CD14-positive monocyte (primary cell): Measurements from ENCODE around the gene QPCT. TPM values are rescaled to one million over a fixed set of nuclear protein-coding genes. Genes with fewer than 3 reads are reported as not detected.

Experiments
- DNase-seq, 3 donors: peaks; one replicate each; pipeline ENCODE4 v3.0.0-alpha.2; 2011 to 2022
- H2AFZ ChIP-seq: 2 replicates; pipeline ENCODE4 v1.6.0; 2012; ENCODE audit warnings: mild to moderate bottlenecking, low read depth, low read length, inconsistent platforms; ENCODE audit not compliant: insufficient read depth, poor library complexity, severe bottlenecking
- H3K27ac ChIP-seq, 2 donors: 1 replicate in 1 of 2; 2 replicates in 1 of 2; pipeline ENCODE4 v1.5.1; 2012 to 2013; ENCODE audit warnings: low read length in 2 of 2, control low read depth in 1 of 2, inconsistent platforms in 1 of 2, low read depth in 1 of 2, mild to moderate bottlenecking in 1 of 2
- H3K27me3 ChIP-seq, 2 donors: one replicate each; pipeline versions ENCODE4 v1.6.0 to v1.6.1; 2011 to 2013; ENCODE audit warnings: low read length in 2 of 2; ENCODE audit not compliant: control insufficient read depth in 2 of 2, insufficient read depth in 2 of 2
- H3K36me3 ChIP-seq, 2 donors: replicated peaks in 1 of 2; 1 replicate in 1 of 2; 2 replicates in 1 of 2; pipeline versions ENCODE4 v1.5.1 to v1.6.1; 2012 to 2013; ENCODE audit warnings: low read length in 2 of 2, control low read depth in 1 of 2, inconsistent platforms in 1 of 2, mild to moderate bottlenecking in 1 of 2; ENCODE audit not compliant: insufficient read depth in 2 of 2, control insufficient read depth in 1 of 2
- H3K4me1 ChIP-seq, 2 donors: 1 replicate in 1 of 2; 2 replicates in 1 of 2; pipeline versions ENCODE4 v1.5.1 to v1.6.1; 2012 to 2013; ENCODE audit warnings: low read length in 2 of 2, control low read depth in 1 of 2, inconsistent platforms in 1 of 2, mild to moderate bottlenecking in 1 of 2, moderate library complexity in 1 of 2; ENCODE audit not compliant: insufficient read depth in 2 of 2, control insufficient read depth in 1 of 2
- H3K4me2 ChIP-seq: replicated peaks from 2 replicates; pipeline ENCODE3; 2012; ENCODE audit warnings: low read length, moderate library complexity, mild to moderate bottlenecking; ENCODE audit not compliant: poor library complexity, severe bottlenecking; ENCODE audit errors: extremely low read depth
- H3K4me3 ChIP-seq, 3 experiments: fragments of 200-600 bp in 1 of 3; sonication (generic) in 1 of 3; replicated peaks in 1 of 3; 1 replicate in 2 of 3; 2 replicates in 1 of 3; pipeline ENCODE4 v1.5.1; 2011 to 2013; ENCODE audit warnings: low read length in 3 of 3, mild to moderate bottlenecking in 3 of 3, control low read depth in 2 of 3, low read depth in 2 of 3, inconsistent platforms in 1 of 3, moderate library complexity in 1 of 3
- H3K79me2 ChIP-seq: 2 replicates; pipeline ENCODE4 v1.6.0; 2012; ENCODE audit warnings: mild to moderate bottlenecking, control low read depth, inconsistent platforms, low read length, moderate library complexity; ENCODE audit not compliant: insufficient read depth
- H3K9ac ChIP-seq: 2 replicates; pipeline ENCODE4 v1.6.0; 2017; ENCODE audit warnings: low read length, mild to moderate bottlenecking; ENCODE audit not compliant: insufficient read depth, poor library complexity, severe bottlenecking
- H3K9me3 ChIP-seq, 2 donors: replicated peaks in 1 of 2; 1 replicate in 1 of 2; 2 replicates in 1 of 2; pipeline versions ENCODE4 v1.5.1 to v1.6.1; 2012 to 2013; ENCODE audit warnings: low read length in 2 of 2, control low read depth in 1 of 2; ENCODE audit not compliant: control insufficient read depth in 1 of 2, insufficient read depth in 1 of 2
- H4K20me1 ChIP-seq: 2 replicates; pipeline ENCODE4 v1.6.0; 2012; ENCODE audit warnings: mild to moderate bottlenecking, low read length, control low read depth, moderate library complexity; ENCODE audit not compliant: insufficient read depth
- H3K27ac Mint-ChIP-seq, 7 donors: one replicate each; pipeline ENCODE4 v1.8.0; 2020; ENCODE audit warnings: mild to moderate bottlenecking in 7 of 7, mixed read lengths in 7 of 7, moderate library complexity in 6 of 7, inconsistent platforms in 2 of 7
- H3K27me3 Mint-ChIP-seq, 3 donors: one replicate each; pipeline ENCODE4 v1.8.0; 2021 to 2022; ENCODE audit warnings: low read depth in 3 of 3, mild to moderate bottlenecking in 3 of 3, mixed read lengths in 3 of 3, moderate library complexity in 3 of 3, inconsistent platforms in 1 of 3
- H3K36me3 Mint-ChIP-seq, 2 donors: one replicate each; pipeline ENCODE4 v1.8.0; 2020; ENCODE audit warnings: mixed read lengths in 2 of 2, inconsistent platforms in 1 of 2, mild to moderate bottlenecking in 1 of 2
- H3K4me1 Mint-ChIP-seq: one replicate; pipeline ENCODE4 v1.8.0; 2020; ENCODE audit warnings: mild to moderate bottlenecking, mixed read lengths
- H3K4me3 Mint-ChIP-seq, 2 donors: one replicate each; pipeline ENCODE4 v1.8.0; 2020; ENCODE audit warnings: mild to moderate bottlenecking in 2 of 2, mixed read lengths in 2 of 2, moderate library complexity in 1 of 2
- H3K9me3 Mint-ChIP-seq, 7 donors: one replicate each; pipeline ENCODE4 v1.8.0; 2020 to 2022; ENCODE audit warnings: mixed read lengths in 7 of 7, mild to moderate bottlenecking in 6 of 7, moderate library complexity in 6 of 7, inconsistent platforms in 2 of 7
- WGBS: methylation state at CpG from one replicate; pipeline ENCODE4 v1.1.5; 2013; ENCODE audit warnings: missing lambda C conversion rate; ENCODE audit not compliant: insufficient coverage; 5-methylcytosine and 5-hydroxymethylcytosine counted together
- intact Hi-C, 2 donors: fragments of 100-400 bp; cut with micrococcal nuclease; formaldehyde crosslinking; loops; one replicate each; pipeline versions ENCODE4 v1.15.0 to v1.15.1; 2023
- polyA plus RNA-seq, 3 donors: library from polyadenylated mRNA; depleted of rRNA in 1 of 3; unstranded in 2 of 3; stranded (reverse) in 1 of 3; fragments of 300-500 nt in 2 of 3; fragments of >200 nt in 1 of 3; fragmentation: Illumina TruSeq in 2 of 3; gene quantifications; 1 replicate in 2 of 3; 2 replicates in 1 of 3; pipeline ENCODE4 v1.2.3, GENCODE V29; 2012 to 2021
- TF ChIP-seq, protein P1 (sequence below): fragments of 200-600 bp; IDR thresholded peaks from one replicate; pipeline ENCODE4 v1.8.0; 2022; ENCODE audit warnings: antibody characterized with exemption, mild to moderate bottlenecking

The QPCT gene
- polyA plus RNA-seq, 3 donors, result 54.7 to 302 (median 272) TPM

DNA sequence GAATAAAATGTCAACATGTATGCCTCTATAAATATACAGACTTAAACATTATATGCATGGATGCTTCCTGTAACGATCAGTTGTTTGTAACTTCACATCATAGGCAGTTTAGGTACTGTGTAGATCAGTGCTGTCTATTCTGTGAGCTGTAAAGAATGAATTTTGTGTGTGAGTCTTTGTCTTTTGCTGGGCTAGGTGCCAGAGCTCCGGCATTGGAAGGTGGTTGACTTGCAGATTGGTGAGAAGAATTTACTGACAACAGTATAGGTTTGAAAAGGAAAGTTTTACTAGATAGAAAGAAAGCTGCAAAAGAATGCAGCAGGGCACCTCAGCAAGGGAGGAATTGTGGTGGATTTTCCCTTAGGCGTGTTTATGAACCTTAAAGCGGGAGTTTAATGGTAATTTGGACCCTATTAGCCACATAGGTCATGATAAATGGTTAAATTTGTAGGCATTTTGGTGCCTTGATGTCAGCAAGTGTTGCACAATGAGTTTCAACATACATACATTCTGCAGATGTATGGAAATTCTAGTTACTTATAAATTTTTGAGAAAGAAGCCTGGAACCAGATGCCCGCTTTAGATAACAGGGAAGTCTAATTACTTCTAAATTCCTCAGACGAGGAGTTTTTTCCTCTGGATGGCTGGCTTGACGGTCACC, 6.7 kb upstream of the QPCT start:
- Histone ChIP-seq H3K9ac (no peak overlapping the region), H3K79me2 (no peaks in the 10 kb centered on the region), H3K4me3 (peak overlapping the region in 1 of 3 experiments; percentile 18), H3K4me2 (peak overlapping the region; percentile 53), H4K20me1 (no peaks in the 10 kb centered on the region), H2AFZ (no peak overlapping the region), H3K27me3 (no peaks in the 10 kb centered on the region), H3K4me1 (peaks cover 15 to 40% of the 10 kb centered on the region in 2 donors), H3K9me3 (no peaks in the 10 kb centered on the region), H3K36me3 (no peaks in the 10 kb centered on the region), H3K27ac (peak overlapping the region in 1 of 2 donors; percentile 30)
- WGBS, result 84% methylated on average over 3 of the region's 7 CpGs
- Mint-ChIP-seq H3K27me3 (peaks cover 0 to 4% (median 2%) of the 10 kb centered on the region in 3 donors), H3K4me1 (peaks cover 32% of the 10 kb centered on the region), H3K36me3 (no peaks in the 10 kb centered on the region), H3K9me3 (no peaks in the 10 kb centered on the region), H3K4me3 (no peak overlapping the region), H3K27ac (peak overlapping the region in 2 of 7 donors; percentile 11 to 69)
- intact Hi-C loops, result no loop called here
- TF ChIP-seq, protein P1, sequence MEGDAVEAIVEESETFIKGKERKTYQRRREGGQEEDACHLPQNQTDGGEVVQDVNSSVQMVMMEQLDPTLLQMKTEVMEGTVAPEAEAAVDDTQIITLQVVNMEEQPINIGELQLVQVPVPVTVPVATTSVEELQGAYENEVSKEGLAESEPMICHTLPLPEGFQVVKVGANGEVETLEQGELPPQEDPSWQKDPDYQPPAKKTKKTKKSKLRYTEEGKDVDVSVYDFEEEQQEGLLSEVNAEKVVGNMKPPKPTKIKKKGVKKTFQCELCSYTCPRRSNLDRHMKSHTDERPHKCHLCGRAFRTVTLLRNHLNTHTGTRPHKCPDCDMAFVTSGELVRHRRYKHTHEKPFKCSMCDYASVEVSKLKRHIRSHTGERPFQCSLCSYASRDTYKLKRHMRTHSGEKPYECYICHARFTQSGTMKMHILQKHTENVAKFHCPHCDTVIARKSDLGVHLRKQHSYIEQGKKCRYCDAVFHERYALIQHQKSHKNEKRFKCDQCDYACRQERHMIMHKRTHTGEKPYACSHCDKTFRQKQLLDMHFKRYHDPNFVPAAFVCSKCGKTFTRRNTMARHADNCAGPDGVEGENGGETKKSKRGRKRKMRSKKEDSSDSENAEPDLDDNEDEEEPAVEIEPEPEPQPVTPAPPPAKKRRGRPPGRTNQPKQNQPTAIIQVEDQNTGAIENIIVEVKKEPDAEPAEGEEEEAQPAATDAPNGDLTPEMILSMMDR, result no peak
- DNase-seq, result peak in 1 of 3 donors; percentile 8

DNA sequence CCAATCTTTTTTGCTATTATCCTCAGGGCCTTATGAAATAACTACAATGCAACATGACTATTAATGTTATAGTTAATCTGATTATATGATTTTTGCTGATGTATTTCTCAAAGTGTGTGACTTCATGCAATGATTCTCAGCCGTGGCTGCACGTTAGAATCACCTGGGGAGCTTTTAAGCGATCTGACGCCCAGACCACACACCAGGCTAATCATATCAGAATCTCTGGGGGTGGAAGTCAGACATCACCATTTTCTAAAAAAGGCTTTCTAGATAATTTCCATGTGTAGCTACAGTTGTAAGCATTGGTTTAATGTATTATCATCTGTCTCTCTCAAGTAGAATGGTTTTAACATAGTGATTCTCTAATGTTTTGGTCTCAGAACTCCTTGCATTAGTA, 5.5 kb upstream of the QPCT start:
- Histone ChIP-seq H4K20me1 (no peaks in the 10 kb centered on the region), H3K4me2 (no peak overlapping the region), H2AFZ (no peak overlapping the region), H3K9ac (no peak overlapping the region), H3K36me3 (no peaks in the 10 kb centered on the region), H3K79me2 (no peaks in the 10 kb centered on the region), H3K4me1 (peaks cover 21 to 52% of the 10 kb centered on the region in 2 donors), H3K9me3 (no peaks in the 10 kb centered on the region), H3K27me3 (no peaks in the 10 kb centered on the region), H3K27ac (peak overlapping the region in 1 of 2 donors; percentile 30), H3K4me3 (no peak overlapping the region)
- WGBS, result no CpG with 5 or more reads among the region's 4 CpGs
- no peaks in the 10 kb centered on the region for H3K36me3 Mint-ChIP-seq
- TF ChIP-seq, protein P1, result no peak
- H3K4me1 Mint-ChIP-seq, result peaks cover 43% of the 10 kb centered on the region
- no peaks in the 10 kb centered on the region for H3K9me3 Mint-ChIP-seq
- peaks cover 0 to 3% (median 2%) of the 10 kb centered on the region in 3 donors for H3K27me3 Mint-ChIP-seq
- DNase-seq, result no peak
- no peak overlapping the region for H3K4me3 Mint-ChIP-seq
- no peak overlapping the region for H3K27ac Mint-ChIP-seq
- intact Hi-C loops, result no loop called here
